Liver (tissue), 9 donors: ENCODE results near the gene FANCG. TPM values are rescaled to one million over a fixed set of nuclear protein-coding genes. Genes with fewer than 3 reads are reported as not detected.

Source experiments
- DNase-seq: peaks from one replicate; pipeline ENCODE4 v3.0.0-alpha.2; 2017; ENCODE audit warnings: low spot score
- H3K27ac ChIP-seq, 2 donors: one replicate each; pipeline ENCODE4 v1.7.0; 2013; ENCODE audit warnings: inconsistent platforms in 2 of 2, low read length in 2 of 2, control low read depth in 1 of 2, low read depth in 1 of 2, mild to moderate bottlenecking in 1 of 2
- H3K27me3 ChIP-seq, 4 donors: one replicate each; pipeline versions ENCODE4 v1.6.1 to v1.7.0; 2013; ENCODE audit warnings: low read length in 3 of 4, inconsistent platforms in 1 of 4, mild to moderate bottlenecking in 1 of 4, moderate library complexity in 1 of 4; ENCODE audit not compliant: control insufficient read depth in 4 of 4, insufficient read depth in 4 of 4
- H3K36me3 ChIP-seq, 4 donors: one replicate each; pipeline versions ENCODE4 v1.6.1 to v1.7.0; 2013; ENCODE audit warnings: low read length in 3 of 4, mild to moderate bottlenecking in 3 of 4, low read depth in 1 of 4, moderate library complexity in 1 of 4; ENCODE audit not compliant: control insufficient read depth in 4 of 4, insufficient read depth in 3 of 4
- H3K4me1 ChIP-seq, 4 donors: one replicate each; pipeline versions ENCODE4 v1.6.1 to v1.7.0; 2013; ENCODE audit warnings: low read length in 3 of 4, mild to moderate bottlenecking in 3 of 4, moderate library complexity in 1 of 4; ENCODE audit not compliant: control insufficient read depth in 4 of 4, insufficient read depth in 4 of 4
- H3K4me3 ChIP-seq, 3 donors: one replicate each; pipeline versions ENCODE4 v1.6.1 to v1.7.0; 2013; ENCODE audit warnings: low read length in 3 of 3, control low read depth in 1 of 3, low read depth in 1 of 3, mild to moderate bottlenecking in 1 of 3
- H3K9ac ChIP-seq, 2 donors: one replicate each; pipeline ENCODE4 v1.7.0; 2013; ENCODE audit warnings: low read length in 2 of 2, mild to moderate bottlenecking in 2 of 2, moderate library complexity in 2 of 2, control low read depth in 1 of 2, low read depth in 1 of 2
- H3K9me3 ChIP-seq, 4 donors: one replicate each; pipeline versions ENCODE4 v1.6.1 to v1.7.0; 2013; ENCODE audit warnings: low read length in 3 of 4; ENCODE audit not compliant: control insufficient read depth in 4 of 4
- ATF3 ChIP-seq: IDR thresholded peaks from 2 replicates; pipeline ENCODE4 v1.6.1; 2016; ENCODE audit warnings: antibody characterized with exemption
- CTCF ChIP-seq: fragments of 150-350 bp; IDR thresholded peaks from 2 replicates; pipeline ENCODE4 v1.5.1; 2017; ENCODE audit warnings: improper control_type of control experiment, low read depth, low read length; ENCODE audit not compliant: missing input control
- EGR1 ChIP-seq, 2 donors: IDR thresholded peaks; 2 replicates each; pipeline ENCODE4 v1.6.1; 2016 to 2018; ENCODE audit warnings: antibody characterized with exemption in 2 of 2, low read depth in 2 of 2
- FOXA1 ChIP-seq: IDR thresholded peaks from 2 replicates; pipeline ENCODE4 v1.6.1; 2016; ENCODE audit warnings: antibody characterized with exemption
- HNF4A ChIP-seq, 2 donors: conservative IDR thresholded peaks; 2 replicates each; pipeline ENCODE4 v1.6.1; 2016; ENCODE audit warnings: antibody characterized with exemption in 2 of 2, mild to moderate bottlenecking in 2 of 2
- HNF4G ChIP-seq: IDR thresholded peaks from 2 replicates; pipeline ENCODE4 v1.6.1; 2016; ENCODE audit warnings: antibody characterized with exemption
- JUND ChIP-seq, 2 donors: IDR thresholded peaks; 2 replicates each; pipeline ENCODE4 v1.6.1; 2016; ENCODE audit warnings: antibody characterized with exemption in 2 of 2
- NR2F2 ChIP-seq: IDR thresholded peaks from 2 replicates; pipeline ENCODE4 v1.6.1; 2016; ENCODE audit warnings: antibody characterized with exemption
- REST ChIP-seq: IDR thresholded peaks from 2 replicates; pipeline ENCODE4 v1.6.1; 2016; ENCODE audit warnings: antibody characterized with exemption, mild to moderate bottlenecking
- TAF1 ChIP-seq: conservative IDR thresholded peaks from 2 replicates; pipeline ENCODE4 v1.6.1; 2016; ENCODE audit warnings: antibody characterized with exemption, mild to moderate bottlenecking
- YY1 ChIP-seq: IDR thresholded peaks from 2 replicates; pipeline ENCODE4 v1.6.1; 2016; ENCODE audit warnings: antibody characterized with exemption, mild to moderate bottlenecking
- ZBTB33 ChIP-seq: IDR thresholded peaks from 2 replicates; pipeline ENCODE4 v1.6.1; 2016; ENCODE audit warnings: antibody characterized with exemption
- WGBS: extraction: QIAGEN DNeasy Blood & Tissue Kit; methylation state at CpG from one replicate; pipeline ENCODE4 v1.1.7; 2013; 5-methylcytosine and 5-hydroxymethylcytosine counted together
- polyA plus RNA-seq, 2 donors: library from polyadenylated mRNA; stranded (reverse) in 1 of 2; unstranded in 1 of 2; fragments of 200-250 nt in 1 of 2; fragments of >200 nt in 1 of 2; fragmentation: Nextera tagmentation in 1 of 2; extraction: Ambion mirVana in 1 of 2; gene quantifications; one replicate each; pipeline versions ENCODE4 v1.2.1 to v1.2.3, GENCODE V29; 2013 to 2015
- total RNA-seq, 2 donors: library from RNA; depleted of rRNA; stranded (reverse); fragments of >200 nt; gene quantifications; one replicate each; pipeline ENCODE4 v1.2.3, GENCODE V29; 2014
- donor health status: healthy.
- donor health status: healthy.
- donor health status: healthy.
- donor health status: healthy.
- donor health status: healthy.

FANCG gene
- total and polyA plus RNA-seq, 4 donors = 1.7 to 16.0 (median 4.0) TPM

- peaks cover 0 to 8% (median 2%) of the 10 kb centered on the region in 4 donors for H3K36me3 ChIP-seq
- no peak overlapping the region for H3K27ac ChIP-seq
- H3K27me3 ChIP-seq = no peaks in the 10 kb centered on the region
- H3K9ac ChIP-seq = no peak overlapping the region
- DNase-seq = no peak
- H3K4me3 ChIP-seq = no peak overlapping the region
- no peaks in the 10 kb centered on the region for H3K9me3 ChIP-seq
- 71% methylated on average over 48 of the region's 48 CpGs for WGBS
- H3K4me1 ChIP-seq = no peaks in the 10 kb centered on the region
- no peak for TF ChIP-seq JUND (IDR thresholded peaks at IDR 0.05)
- no peak for TF ChIP-seq ATF3
- TF ChIP-seq EGR1 (IDR thresholded peaks at IDR 0.05; ENCODE audit: low read depth in 2 of 2) = no peak
- TF ChIP-seq FOXA1 = no peak
- no peak for TF ChIP-seq HNF4G
- no peak for TF ChIP-seq TAF1
- no peak for TF ChIP-seq HNF4A (conservative IDR thresholded peaks at IDR 0.05)
- TF ChIP-seq ZBTB33 = no peak
- TF ChIP-seq YY1 = no peak
- TF ChIP-seq CTCF = no peak
- TF ChIP-seq NR2F2 = no peak
Measured at GRCh38 chr9:35035851-35036701, 43.7 kb downstream of the FANCG start.

- Histone ChIP-seq H3K36me3 (peaks cover 0 to 8% (median 2%) of the 10 kb centered on the region in 4 donors), H3K27me3 (no peaks in the 10 kb centered on the region), H3K4me3 (no peak overlapping the region), H3K9me3 (no peaks in the 10 kb centered on the region), H3K27ac (no peak overlapping the region), H3K4me1 (peaks cover 0 to 1% (median 0%) of the 10 kb centered on the region in 4 donors), H3K9ac (no peak overlapping the region)
- TF ChIP-seq FOXA1 (no peak), HNF4G (no peak), REST (no peak)
- WGBS = 97% methylated on average over 2 of the region's 2 CpGs
- DNase-seq = no peak
Measured at GRCh38 chr9:35033101-35033500, 46.6 kb downstream of the FANCG start.
